GM12875 (cell line): ENCODE data around the gene NCSTN.

Source experiments
- H3K4me3 ChIP-seq: one replicate; pipeline ENCODE4 v1.5.1; 2011; ENCODE audit warnings: low read depth, low read length, control low read depth
- TF ChIP-seq, protein P1 (sequence below): IDR thresholded peaks from 2 replicates; pipeline ENCODE4 v1.5.1; 2011; ENCODE audit warnings: low read depth, mild to moderate bottlenecking, control low read depth, inconsistent platforms, low read length, moderate library complexity, borderline replicate concordance; ENCODE audit not compliant: insufficient read depth

Gene NCSTN

DNA sequence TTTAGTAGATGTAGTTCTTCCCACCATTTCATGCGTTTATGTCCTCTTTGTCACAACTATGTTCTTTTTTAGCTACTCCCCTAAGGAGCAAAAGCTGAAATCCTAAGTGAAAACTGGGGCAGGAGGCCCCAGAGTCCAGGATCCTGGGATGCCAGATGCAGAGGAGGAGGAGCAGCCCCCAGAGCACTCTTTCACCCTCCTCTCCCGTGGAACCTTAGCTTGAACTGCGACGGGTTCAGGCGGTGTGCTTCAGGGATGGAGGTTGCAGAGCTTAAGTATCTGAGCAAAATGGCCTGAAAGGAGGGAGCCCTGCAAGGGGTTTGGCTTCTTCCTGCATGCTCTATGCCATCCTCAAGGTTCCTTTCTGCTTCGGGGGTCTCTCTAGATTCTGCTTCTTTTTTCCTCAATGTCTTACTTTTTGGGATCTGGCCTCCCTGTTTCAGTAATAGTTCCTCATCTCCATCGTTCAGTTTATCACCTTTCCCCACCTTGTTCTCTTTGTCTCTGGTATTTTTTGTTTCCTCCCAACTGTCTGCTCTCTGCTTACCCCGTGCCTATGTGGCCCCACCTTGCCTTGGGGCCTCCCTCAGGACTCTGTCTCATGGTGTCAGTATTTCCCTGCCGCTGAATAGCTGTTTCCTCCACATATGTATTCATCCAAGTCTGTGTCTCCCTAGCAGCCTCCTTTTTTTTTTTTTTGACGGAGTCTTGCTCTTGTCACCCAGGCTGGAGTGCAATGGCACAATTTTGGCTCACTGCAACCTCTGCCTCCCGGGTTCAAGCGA is 21.0 kb downstream of the NCSTN start:
- TF ChIP-seq, protein P1, sequence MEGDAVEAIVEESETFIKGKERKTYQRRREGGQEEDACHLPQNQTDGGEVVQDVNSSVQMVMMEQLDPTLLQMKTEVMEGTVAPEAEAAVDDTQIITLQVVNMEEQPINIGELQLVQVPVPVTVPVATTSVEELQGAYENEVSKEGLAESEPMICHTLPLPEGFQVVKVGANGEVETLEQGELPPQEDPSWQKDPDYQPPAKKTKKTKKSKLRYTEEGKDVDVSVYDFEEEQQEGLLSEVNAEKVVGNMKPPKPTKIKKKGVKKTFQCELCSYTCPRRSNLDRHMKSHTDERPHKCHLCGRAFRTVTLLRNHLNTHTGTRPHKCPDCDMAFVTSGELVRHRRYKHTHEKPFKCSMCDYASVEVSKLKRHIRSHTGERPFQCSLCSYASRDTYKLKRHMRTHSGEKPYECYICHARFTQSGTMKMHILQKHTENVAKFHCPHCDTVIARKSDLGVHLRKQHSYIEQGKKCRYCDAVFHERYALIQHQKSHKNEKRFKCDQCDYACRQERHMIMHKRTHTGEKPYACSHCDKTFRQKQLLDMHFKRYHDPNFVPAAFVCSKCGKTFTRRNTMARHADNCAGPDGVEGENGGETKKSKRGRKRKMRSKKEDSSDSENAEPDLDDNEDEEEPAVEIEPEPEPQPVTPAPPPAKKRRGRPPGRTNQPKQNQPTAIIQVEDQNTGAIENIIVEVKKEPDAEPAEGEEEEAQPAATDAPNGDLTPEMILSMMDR: no peak

DNA sequence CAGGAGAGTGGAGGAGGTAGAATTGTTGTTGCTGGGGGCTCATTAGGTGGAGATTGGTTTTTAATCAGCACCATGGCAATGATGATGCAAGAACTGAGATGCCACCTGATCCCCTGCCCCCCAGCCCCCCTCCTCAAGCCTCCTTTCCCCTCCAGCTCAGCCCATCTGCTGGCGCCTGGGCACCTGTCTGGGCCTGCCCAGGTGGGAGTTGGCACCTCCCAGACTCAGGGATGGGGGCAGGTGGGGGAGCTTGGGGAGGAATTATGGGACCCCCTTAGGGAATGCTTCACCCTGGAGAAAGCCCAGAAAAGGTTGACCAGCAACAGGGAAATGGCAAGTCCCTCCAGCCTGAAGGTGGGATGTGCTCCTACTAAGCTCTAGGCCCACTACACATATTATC is 22.1 kb downstream of the NCSTN start:
- no peak overlapping the region for H3K4me3 ChIP-seq
- TF ChIP-seq, protein P1: no peak

More for the DNA sequence above, 21.0 kb downstream of the NCSTN start:
- H3K4me3 ChIP-seq: no peak overlapping the region

DNA sequence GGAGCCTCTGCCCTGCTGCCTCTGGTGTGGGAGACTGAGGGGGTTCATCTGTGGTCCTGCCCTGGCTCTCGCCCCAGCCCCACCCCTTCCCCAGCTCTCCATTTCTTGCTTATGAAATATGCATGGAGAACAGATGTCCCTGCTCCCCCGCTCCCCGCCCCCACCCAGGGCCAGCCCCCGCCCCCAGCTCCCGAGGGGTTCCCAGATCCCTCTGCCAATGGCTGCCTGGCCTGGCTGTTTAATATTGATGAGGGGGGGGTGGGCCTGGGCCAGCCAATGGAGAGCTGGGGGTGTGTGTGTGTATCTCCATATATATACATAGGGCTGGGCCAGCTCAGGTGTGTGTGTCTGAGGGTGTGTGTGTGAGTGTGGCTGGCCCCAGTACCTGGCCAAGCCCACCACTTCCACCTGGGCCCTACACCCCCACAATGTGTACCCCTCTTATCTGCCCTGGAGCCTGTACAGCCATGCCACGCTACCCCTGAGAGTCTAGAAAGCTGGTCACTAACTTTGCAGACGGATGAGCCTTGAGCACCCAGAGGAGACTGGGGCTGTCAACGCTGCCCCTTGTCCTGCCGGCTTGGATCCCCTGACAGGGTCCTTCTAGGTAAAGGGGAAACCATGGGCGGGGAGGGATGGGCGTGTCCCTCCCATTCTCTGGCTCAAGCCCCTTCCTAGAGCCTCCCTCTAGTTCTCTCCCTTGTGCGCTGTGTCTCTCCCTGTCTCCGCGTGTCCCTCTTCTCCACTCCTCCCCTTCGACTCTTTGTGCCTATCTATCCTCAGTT is 23.7 kb downstream of the NCSTN start, which contains the start of gene NHLH1:
Gene NHLH1 (plus strand): TSS at position 341 of the 785 bp plus-strand sequence. CDS start 3,661 bp downstream, outside the sequence.
- H3K4me3 ChIP-seq: no peak within 1 kb of the TSS
- TF ChIP-seq, protein P1: no peak

DNA sequence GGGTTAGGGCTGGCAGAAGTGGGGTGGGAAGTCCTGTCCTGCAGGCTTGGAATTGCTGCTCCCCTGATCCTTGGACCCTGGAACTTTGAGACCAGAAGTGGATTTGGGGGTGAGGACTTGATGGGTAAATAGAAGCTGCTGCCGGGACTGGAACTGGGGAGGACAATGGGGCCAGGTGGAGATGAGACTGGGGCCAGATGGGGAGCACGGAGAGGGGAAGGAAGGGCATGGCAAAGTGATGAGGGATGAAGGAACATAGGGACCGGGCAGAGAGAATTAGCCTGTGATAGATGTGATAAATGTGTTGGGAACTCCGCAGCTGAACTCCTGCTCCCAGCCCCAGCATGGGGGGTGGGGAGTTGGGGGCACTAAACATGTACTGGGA is 24.3 kb downstream of the NCSTN start:
- H3K4me3 ChIP-seq: no peak overlapping the region
- TF ChIP-seq, protein P1: no peak

DNA sequence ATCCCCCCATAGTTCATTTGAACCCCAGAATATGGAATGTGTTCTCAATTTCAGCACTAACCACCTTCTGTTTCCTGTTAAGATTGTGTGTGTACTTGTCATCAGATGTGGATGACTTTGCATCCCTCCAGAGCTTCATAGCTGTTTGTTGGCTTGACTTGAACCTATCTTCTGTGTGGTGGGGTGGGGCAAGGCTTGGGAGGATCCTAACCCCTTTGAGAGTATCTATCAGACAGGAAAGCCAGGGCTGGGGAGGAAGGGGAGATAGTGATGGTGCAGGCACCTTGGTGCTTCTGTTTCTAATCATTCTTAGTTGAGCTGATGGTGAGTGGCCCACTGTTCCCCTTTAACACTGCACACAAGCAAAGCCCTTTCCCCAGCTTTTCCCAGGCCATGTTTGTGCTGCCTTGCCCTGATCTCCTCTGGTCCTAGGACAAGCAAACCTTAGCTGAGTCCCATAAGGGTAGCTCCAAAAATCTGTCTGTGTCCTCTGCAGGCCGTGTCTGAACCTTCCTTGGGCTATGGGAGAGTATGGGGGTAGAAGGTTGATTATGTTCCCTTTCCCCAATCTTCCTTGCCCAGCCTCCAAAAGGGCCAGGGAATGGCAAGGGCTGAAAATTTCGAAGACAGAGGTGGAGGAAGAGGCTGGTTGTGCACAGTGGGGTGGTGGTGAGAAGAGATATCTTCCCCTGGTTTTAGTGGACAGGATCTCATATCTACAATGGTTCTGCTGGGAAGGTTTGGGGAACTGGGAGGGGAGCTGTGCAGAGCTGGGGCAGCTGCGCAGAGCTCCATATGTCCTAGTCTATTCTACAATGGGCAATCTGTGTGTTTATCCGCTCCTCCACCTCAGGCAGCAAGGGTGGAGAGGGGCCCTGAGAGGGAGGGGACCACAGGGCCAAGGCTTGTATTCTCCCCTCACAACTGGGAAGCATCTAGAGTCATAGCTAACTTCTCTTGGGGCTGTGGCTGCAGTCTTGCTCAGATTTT is 25.0 kb downstream of the NCSTN start:
- no peak overlapping the region for H3K4me3 ChIP-seq
- TF ChIP-seq, protein P1: no peak

DNA sequence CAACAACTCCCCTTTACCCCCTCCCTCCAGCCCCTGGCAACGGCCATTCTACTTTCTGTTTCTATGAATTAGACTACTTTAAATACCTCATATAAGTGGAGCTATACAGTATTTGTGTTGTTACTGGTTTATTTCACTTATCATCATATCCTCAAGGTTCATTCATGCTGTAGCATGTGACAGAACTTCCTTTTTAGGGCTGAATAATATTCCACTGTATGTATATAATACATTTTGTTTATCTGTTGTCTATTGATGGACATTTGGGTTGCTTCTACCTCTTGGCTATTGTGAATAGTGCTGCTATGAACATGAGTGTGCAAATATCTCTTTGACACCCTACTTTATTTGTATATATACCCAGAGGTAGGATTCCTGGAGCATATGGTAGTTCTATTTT is 25.9 kb downstream of the NCSTN start:
- H3K4me3 ChIP-seq: no peak overlapping the region
- TF ChIP-seq, protein P1: no peak
